Stimulated activated CD4-positive, alpha-beta T cell treated with anti-CD3 and anti-CD28 coated beads, Interleukin-12 subunit alpha, Interleukin-12 subunit beta, amount 100 ng/mL, for 24 hours (primary cell): ENCODE data around the gene SIM2.

Source experiments
- DNase-seq, 2 experiments: peaks; one replicate each; pipeline ENCODE4 v3.0.0-alpha.2; 2020; ENCODE audit warnings: low read depth in 2 of 2

Gene SIM2

DNA sequence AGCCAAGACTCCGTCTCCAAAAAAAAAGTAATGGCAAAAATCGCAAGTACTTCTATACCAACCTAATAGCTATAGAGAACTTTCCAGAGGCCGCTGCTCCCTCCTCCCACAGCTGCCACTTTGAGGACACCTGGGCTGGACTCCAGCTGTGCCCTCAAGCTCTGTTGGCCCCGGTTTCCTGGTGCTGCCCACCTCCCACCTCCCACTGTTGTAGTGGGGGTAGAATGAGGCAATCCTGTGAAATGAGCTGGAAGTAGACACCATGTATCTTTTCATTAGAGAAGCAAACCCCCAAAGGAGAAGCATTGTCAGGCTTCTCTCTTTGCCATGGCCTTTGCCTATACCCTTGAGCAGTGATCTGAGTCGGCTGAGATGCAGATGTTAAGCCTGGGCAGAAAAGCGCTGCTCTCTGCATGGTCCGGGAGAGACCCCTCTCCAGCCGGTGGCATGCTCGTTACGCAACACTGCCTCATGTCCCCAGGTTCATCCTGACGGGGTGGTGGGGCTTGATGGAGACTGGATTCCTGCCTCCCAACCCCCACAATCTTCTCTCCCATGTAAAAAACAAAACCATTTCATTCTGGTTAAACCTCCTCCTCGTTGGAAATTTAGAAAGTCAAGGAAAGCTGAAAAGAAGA lies 39.7 kb downstream of the SIM2 start:
- no peak for DNase-seq

DNA sequence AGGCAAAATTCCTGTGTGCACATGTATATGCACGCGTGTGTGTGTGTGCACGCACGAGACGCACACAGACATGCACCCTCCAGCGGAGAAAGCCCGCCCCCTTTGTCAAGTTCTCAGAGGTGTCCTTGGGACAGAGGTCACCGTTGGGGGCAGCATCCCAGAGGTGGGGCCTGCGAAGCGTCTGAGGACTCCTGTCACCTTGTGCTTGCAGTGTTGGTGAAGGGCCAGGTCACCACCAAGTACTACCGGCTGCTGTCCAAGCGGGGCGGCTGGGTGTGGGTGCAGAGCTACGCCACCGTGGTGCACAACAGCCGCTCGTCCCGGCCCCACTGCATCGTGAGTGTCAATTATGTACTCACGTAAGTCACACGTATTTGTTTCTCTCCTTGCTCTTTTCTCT lies 42.6 kb downstream of the SIM2 start:
- no peak for DNase-seq

- DNase-seq: no peak
Observed at GRCh38 chr21:36743008-36743407, 44.1 kb downstream of the SIM2 start.

- DNase-seq: no peak
Observed at GRCh38 chr21:36743446-36743845, 44.5 kb downstream of the SIM2 start.

- no peak for DNase-seq
Observed at GRCh38 chr21:36744190-36744559, 45.3 kb downstream of the SIM2 start.

- no peak for DNase-seq
Observed at GRCh38 chr21:36744560-36745231, 45.8 kb downstream of the SIM2 start.

DNA sequence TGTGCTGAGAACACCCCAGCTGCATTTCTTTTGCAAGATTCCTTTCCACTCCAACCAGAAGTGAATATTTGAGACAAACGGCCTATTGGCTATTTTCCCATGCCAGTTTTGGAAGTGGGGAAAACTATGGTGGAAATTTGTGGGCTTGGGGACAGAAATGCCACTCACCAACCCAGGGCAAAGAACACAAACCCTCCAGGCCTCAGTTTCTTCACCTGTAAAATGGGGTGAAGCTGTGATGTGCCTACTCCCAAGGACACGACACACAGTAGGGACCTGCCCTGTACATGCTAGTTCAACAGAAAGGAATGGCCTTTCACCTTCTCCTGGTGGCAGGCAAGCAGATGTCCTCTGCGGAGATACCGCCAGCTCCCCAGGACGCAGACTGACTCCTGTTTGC lies 46.5 kb downstream of the SIM2 start:
- DNase-seq: no peak

- no peak for DNase-seq
Observed at GRCh38 chr21:36747041-36747814, 48.3 kb downstream of the SIM2 start.

DNA sequence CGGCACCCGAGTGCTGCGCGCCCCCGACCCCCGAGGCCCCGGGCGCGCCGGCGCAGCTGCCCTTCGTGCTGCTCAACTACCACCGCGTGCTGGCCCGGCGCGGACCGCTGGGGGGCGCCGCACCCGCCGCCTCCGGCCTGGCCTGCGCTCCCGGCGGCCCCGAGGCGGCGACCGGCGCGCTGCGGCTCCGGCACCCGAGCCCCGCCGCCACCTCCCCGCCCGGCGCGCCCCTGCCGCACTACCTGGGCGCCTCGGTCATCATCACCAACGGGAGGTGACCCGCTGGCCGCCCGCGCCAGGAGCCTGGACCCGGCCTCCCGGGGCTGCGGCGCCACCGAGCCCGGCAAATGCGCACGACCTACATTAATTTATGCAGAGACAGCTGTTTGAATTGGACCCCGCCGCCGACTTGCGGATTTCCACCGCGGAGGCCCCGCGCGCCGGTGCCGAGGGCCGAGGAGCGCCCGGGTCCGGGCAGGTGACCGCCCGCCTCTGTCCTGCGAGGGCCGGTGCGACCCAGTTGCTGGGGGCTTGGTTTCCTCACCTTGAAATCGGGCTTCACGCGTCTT lies 49.0 kb downstream of the SIM2 start:
- peak in 1 of 2 experiments; percentile 37 for DNase-seq

DNA sequence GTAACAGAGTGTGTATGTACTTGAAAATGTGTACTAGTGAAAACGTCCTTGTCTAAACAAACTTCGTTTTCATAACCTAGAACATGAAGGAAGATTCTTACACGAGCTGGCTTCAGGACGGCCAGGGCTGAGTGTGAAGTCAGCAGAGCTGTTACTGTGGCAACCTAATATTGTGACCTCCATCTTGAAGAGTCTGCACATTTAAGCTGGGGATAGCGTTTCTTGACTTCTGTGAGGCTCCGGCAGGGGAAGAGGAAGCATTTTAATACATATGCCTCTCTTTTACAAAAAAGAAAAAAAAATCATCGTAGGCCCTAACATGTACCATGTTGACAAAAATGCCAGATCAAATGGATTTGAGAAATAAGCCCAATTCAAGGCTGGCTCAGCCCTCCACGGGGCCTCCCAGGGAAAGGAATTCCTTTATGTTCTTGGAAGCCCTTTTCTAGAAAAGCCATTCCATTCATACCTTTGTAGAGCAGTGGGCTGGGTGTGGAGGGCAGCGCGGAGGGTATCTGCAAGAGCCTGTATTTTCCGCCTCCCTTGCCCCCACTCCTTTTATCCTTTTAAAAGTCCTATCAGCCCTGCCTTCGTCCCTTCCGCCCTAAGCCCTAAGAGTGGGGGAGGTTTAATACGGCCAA lies 51.1 kb downstream of the SIM2 start:
- no peak for DNase-seq

DNA sequence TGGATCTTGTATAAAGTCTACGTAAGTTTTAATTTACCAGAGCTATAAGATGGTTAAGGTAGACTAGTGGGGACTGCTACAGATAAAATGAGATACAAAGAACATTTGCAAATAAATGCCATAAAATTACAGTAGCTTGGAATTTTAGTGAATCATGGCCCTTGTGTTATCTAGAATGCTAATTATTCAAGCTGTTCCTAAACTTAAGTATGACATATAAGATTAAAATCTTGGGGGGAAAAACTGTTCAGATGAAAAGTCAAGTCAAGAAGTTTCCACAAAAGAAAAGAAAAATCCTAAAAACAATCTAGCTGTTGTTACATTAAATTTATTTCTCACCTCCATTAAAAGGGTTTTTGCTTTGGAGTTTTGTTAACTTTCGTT lies 51.7 kb downstream of the SIM2 start:
- DNase-seq: no peak

DNA sequence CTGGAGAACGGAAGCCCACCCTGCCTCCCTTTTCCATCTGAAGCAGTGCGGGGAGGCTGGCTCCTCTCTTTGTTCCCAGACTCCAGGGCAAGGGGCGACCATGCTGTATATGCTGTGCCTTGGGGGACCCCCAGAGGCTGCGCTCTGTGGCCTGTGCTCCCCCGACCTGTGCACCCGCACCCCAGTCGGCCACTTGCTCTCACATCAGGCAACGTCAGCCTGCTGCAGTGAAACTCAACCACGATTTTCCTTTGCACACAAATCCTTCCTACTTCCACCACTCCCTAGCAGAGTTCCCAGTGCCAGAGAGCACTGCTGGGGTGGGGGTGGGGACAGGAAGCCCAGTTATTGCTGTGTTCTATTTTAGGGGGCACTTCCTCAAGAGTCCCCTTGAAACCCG lies 52.5 kb downstream of the SIM2 start:
- DNase-seq: no peak

DNA sequence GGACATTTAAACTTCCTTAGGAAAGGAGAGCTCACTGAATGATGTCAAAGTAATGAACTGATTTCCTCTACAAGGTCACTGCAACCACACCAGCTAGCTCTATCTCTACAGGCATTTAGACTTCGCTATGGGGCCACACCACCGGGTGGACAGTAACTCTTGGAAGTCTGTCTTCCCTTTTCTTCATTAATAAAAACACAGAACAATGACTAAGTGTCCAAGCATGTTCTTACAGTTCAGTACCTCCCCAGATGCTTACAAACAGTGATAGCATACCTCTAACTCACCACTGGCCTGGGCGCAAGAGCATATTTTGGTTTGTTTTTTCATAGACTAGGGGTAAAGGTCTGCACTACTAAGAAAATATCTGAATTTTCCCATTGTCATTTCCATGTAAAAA lies 54.6 kb downstream of the SIM2 start:
- no peak for DNase-seq

- no peak for DNase-seq
Observed at GRCh38 chr21:36754241-36754898, 55.5 kb downstream of the SIM2 start.

GRCh38 chr21:36756527-36756926 lies 57.6 kb downstream of the SIM2 start:
- DNase-seq: no peak

- no peak for DNase-seq
Observed at GRCh38 chr21:36757196-36757595, 58.3 kb downstream of the SIM2 start.

- no peak for DNase-seq
Observed at GRCh38 chr21:36759348-36760083, 60.6 kb downstream of the SIM2 start.

DNA sequence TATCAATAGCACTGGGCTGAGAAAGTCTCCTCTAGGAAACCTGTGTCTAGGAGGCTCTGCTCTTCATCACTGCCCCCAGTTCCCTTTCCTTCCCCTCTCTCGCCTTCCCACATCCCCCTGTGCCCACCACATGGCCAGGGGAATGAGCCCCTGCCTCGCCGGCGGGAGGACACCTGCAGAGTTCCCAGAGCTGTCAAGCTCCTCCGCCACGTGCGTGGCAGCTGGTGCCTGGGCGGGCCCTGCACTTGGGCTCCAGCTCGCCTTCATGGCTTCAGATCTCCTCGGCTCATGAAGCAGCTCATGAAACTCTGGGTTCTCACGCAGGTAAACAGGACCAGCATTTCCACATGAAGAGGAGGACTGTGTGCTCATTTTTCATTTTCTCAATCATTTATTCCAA lies 62.8 kb downstream of the SIM2 start:
- no peak for DNase-seq

DNA sequence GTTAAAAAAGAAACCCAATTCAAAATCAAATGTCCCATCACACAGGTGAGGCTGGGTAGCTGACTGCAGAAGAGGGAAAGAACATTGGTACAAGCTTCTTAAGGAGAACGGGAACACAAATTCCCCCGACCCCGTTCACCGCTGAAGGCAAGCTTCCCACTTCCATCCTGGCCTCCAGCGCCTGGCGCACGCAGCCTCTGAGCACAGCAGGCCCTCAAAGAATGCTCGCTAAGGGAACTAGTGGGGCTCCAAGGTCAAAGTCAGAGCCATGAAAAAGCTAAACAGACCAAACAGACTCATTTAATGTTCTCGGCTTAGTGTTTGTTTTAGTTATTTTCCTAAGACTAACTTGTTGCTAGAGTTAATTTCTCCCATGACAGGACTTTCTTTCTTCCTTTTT lies 63.7 kb downstream of the SIM2 start:
- no peak for DNase-seq

- no peak for DNase-seq
Observed at GRCh38 chr21:36763305-36763704, 64.4 kb downstream of the SIM2 start.

- DNase-seq: no peak
Observed at GRCh38 chr21:36765229-36765628, 66.3 kb downstream of the SIM2 start.
